ENCODE data around the gene MIOX.

The MIOX gene

GRCh38 chr22:50486561-50487289, at the start of gene MIOX:
Gene MIOX, plus strand, starts transcription at chr22:50486859. Its CDS starts 39 bp downstream, at chr22:50486898.
- H3F3A ChIP-seq (ENCODE audit: low read depth): no peaks in the 10 kb centered on the region
- H3K4me2 ChIP-seq (ENCODE audit: low read depth, low read length, poor library complexity, severe bottlenecking): no peak within 1 kb of the TSS
- no peak for TF ChIP-seq EZH2phosphoT487 (IDR thresholded peaks at IDR 0.05; ENCODE audit: borderline replicate concordance)
- no peak for TF ChIP-seq CTCF (conservative IDR thresholded peaks at IDR 0.05; ENCODE audit: low read length)
- H2AFZ ChIP-seq (ENCODE audit: low read length): no peak within 1 kb of the TSS
- H3K9ac ChIP-seq (ENCODE audit: low read depth, low read length, poor library complexity, severe bottlenecking): no peak within 1 kb of the TSS
- H3K4me3 ChIP-seq (ENCODE audit: low read length, poor library complexity, severe bottlenecking): no peak within 1 kb of the TSS
- H3K9me3 ChIP-seq (ENCODE audit: insufficient read depth, low read depth, low read length): no peaks in the 10 kb centered on the region
- no peaks in the 10 kb centered on the region for H3K79me2 ChIP-seq (ENCODE audit: insufficient read depth, low read length)
- no peaks in the 10 kb centered on the region for H4K20me1 ChIP-seq (ENCODE audit: insufficient read depth, low read length, poor library complexity, severe bottlenecking)
- H3K36me3 ChIP-seq (ENCODE audit: insufficient read depth, low read length): no peaks in the 10 kb centered on the region
- no peaks in the 10 kb centered on the region for H3K27me3 ChIP-seq (ENCODE audit: insufficient read depth, low read length, poor library complexity, severe bottlenecking)
- H3K9me2 ChIP-seq (replicated peaks; ENCODE audit: low read depth, low read length): no peaks in the 10 kb centered on the region
- peaks cover 3% of the 10 kb centered on the region for H3K4me1 ChIP-seq (ENCODE audit: insufficient read depth, low read length, poor library complexity, severe bottlenecking)

- Histone ChIP-seq H4K20me1 (ENCODE audit: insufficient read depth, low read length, poor library complexity, severe bottlenecking) (no peaks in the 10 kb centered on the region), H3K79me2 (ENCODE audit: insufficient read depth, low read length) (no peaks in the 10 kb centered on the region), H2AFZ (ENCODE audit: low read length) (no peak overlapping the region), H3F3A (ENCODE audit: low read depth) (no peaks in the 10 kb centered on the region), H3K36me3 (ENCODE audit: insufficient read depth, low read length) (peaks cover 30% of the 10 kb centered on the region; the same call in 1 of the 2 replicates), H3K9me3 (ENCODE audit: insufficient read depth, low read depth, low read length) (no peaks in the 10 kb centered on the region), H3K9me2 (replicated peaks; ENCODE audit: low read depth, low read length) (no peaks in the 10 kb centered on the region), H3K4me1 (ENCODE audit: insufficient read depth, low read length, poor library complexity, severe bottlenecking) (no peaks in the 10 kb centered on the region), H3K9ac (ENCODE audit: low read depth, low read length, poor library complexity, severe bottlenecking) (no peak overlapping the region), H3K4me3 (ENCODE audit: low read length, poor library complexity, severe bottlenecking) (no peak overlapping the region), H3K4me2 (ENCODE audit: low read depth, low read length, poor library complexity, severe bottlenecking) (no peak overlapping the region), H3K27me3 (ENCODE audit: insufficient read depth, low read length, poor library complexity, severe bottlenecking) (no peaks in the 10 kb centered on the region)
- TF ChIP-seq EZH2phosphoT487 (IDR thresholded peaks at IDR 0.05; ENCODE audit: borderline replicate concordance) (no peak), CTCF (conservative IDR thresholded peaks at IDR 0.05; ENCODE audit: low read length) (no peak)
Measured at GRCh38 chr22:50437511-50438304, 49.0 kb upstream of the MIOX start.

GRCh38 chr22:50438305-50439275, 48.1 kb upstream of the MIOX start:
- TF ChIP-seq EZH2phosphoT487 (IDR thresholded peaks at IDR 0.05; ENCODE audit: borderline replicate concordance): no peak
- TF ChIP-seq CTCF (conservative IDR thresholded peaks at IDR 0.05; ENCODE audit: low read length): no peak
- Histone ChIP-seq H4K20me1 (ENCODE audit: insufficient read depth, low read length, poor library complexity, severe bottlenecking) (no peaks in the 10 kb centered on the region), H3K79me2 (ENCODE audit: insufficient read depth, low read length) (no peaks in the 10 kb centered on the region), H2AFZ (ENCODE audit: low read length) (no peak overlapping the region), H3K27me3 (ENCODE audit: insufficient read depth, low read length, poor library complexity, severe bottlenecking) (no peaks in the 10 kb centered on the region), H3K9ac (ENCODE audit: low read depth, low read length, poor library complexity, severe bottlenecking) (no peak overlapping the region), H3K36me3 (ENCODE audit: insufficient read depth, low read length) (peaks cover 30% of the 10 kb centered on the region; the same call in 1 of the 2 replicates), H3F3A (ENCODE audit: low read depth) (no peaks in the 10 kb centered on the region), H3K9me2 (replicated peaks; ENCODE audit: low read depth, low read length) (no peaks in the 10 kb centered on the region), H3K4me3 (ENCODE audit: low read length, poor library complexity, severe bottlenecking) (no peak overlapping the region), H3K4me1 (ENCODE audit: insufficient read depth, low read length, poor library complexity, severe bottlenecking) (no peaks in the 10 kb centered on the region), H3K9me3 (ENCODE audit: insufficient read depth, low read depth, low read length) (no peaks in the 10 kb centered on the region), H3K4me2 (ENCODE audit: low read depth, low read length, poor library complexity, severe bottlenecking) (no peak overlapping the region)

All from Loucy (cell line).